ENCODE measurements around the gene SAG.

DNA sequence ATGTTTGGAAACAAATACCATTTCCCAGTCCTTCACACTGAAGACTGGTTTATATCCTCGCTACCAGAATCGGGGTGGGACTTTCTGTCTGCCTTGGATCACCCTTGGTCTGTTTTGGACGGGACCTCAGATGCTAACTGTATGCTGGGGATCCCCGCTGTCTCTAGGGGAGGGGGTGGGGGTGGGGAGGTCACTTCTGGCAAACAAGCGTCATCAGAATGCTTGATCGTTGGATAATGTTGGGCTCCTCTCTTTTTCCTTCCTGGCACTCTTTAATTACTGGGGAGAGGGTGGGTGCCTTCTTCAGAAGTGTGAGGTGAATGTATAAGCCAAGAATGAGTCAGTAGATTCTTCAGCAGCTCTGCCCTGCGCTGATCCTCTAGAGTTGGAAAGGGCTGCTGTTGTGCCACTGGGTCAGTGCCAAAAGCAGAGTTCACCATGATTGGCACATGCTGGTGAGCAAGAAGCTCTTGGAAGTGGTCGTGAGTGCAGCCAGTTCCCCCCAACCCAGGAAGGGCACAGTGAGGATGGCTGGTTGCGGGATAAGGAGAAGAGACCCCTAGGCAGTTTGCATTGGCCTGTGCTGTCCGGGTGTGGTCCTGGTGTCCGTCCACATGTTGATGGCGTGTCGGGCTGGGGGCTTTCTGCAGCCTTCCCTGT lies 78.9 kb downstream of the SAG start:
- TF ChIP-seq, protein P1, sequence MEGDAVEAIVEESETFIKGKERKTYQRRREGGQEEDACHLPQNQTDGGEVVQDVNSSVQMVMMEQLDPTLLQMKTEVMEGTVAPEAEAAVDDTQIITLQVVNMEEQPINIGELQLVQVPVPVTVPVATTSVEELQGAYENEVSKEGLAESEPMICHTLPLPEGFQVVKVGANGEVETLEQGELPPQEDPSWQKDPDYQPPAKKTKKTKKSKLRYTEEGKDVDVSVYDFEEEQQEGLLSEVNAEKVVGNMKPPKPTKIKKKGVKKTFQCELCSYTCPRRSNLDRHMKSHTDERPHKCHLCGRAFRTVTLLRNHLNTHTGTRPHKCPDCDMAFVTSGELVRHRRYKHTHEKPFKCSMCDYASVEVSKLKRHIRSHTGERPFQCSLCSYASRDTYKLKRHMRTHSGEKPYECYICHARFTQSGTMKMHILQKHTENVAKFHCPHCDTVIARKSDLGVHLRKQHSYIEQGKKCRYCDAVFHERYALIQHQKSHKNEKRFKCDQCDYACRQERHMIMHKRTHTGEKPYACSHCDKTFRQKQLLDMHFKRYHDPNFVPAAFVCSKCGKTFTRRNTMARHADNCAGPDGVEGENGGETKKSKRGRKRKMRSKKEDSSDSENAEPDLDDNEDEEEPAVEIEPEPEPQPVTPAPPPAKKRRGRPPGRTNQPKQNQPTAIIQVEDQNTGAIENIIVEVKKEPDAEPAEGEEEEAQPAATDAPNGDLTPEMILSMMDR (IDR thresholded peaks at IDR 0.05), result no peak
- no peak for TF ChIP-seq POLR2A (IDR thresholded peaks at IDR 0.05)

All from stomach (tissue), 4 donors.